HepG2 (cell line): ENCODE measurements around the gene OR6S1.
A peak's percentile ranks its signal among the peaks of the same experiment; 100 is the strongest.

Experiments
- TBL1XR1 ChIP-seq: fragments of 150-350 bp; IDR thresholded peaks from 2 replicates; pipeline ENCODE4 v1.6.1; 2014; ENCODE audit warnings: borderline replicate concordance, low read length; ENCODE audit not compliant: partially characterized antibody
- ZNF101 ChIP-seq: sonication (generic); formaldehyde crosslinking; IDR thresholded peaks from 2 replicates; pipeline ENCODE4 v1.4.0; 2020; ENCODE audit warnings: mild to moderate bottlenecking, low read depth, missing genetic modification reagents, borderline replicate concordance
- ZNF513 ChIP-seq: sonication (generic); formaldehyde crosslinking; conservative IDR thresholded peaks from 2 replicates; pipeline ENCODE4 v1.5.0; 2020; ENCODE audit warnings: missing genetic modification reagents

GRCh38 chr14:20681348-20682126 is 40.0 kb upstream of the OR6S1 start:
- no peak for TF ChIP-seq TBL1XR1
- TF ChIP-seq ZNF513 (CRISPR knock-in tag), result no peak
- TF ChIP-seq ZNF101 (CRISPR knock-in tag), result 0 out of 2 replicates have a peak, but pooled peaks have one; percentile 1
